ENCODE measurements around the gene MCC.
A peak's percentile ranks its signal among the peaks of the same experiment; 100 is the strongest.
"Not testable (repeated sequence)": the region's sequence is repeated elsewhere in the genome, so short reads cannot be mapped to it uniquely, and the experiment has no call there.

The MCC gene

GRCh38 chr5:113490317-113490716, 2.1 kb upstream of the MCC start:
- DNase-seq (ENCODE audit: low read depth) = no peak

- DNase-seq (ENCODE audit: low read depth) = peak; percentile 97
Observed at GRCh38 chr5:113489299-113489698, 1.0 kb upstream of the MCC start.

DNA sequence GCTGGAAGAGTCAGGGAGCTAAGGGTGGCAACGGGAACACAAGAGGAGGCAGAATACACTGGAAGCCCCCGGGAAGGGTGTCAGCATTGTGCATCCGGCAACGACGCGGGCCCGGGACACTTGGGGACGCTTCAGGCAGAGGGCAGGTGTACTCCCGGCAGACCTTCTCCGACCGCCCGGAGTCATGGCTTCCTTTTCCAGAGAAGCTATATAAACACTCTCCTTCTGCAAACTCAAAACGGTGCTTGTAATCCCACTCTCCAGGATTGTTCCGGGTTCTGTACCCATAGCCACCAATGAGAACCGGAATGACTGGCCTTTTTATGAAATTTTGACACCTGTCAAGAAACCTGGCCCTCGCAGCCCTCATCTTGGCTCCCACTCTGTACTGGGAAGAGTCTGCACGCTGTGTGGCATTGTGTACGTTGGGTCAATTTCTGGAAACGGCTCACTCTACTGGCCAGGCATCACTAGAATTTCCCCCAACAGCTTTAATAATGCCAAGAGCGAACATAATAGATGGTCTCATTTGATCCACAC, 462 bp upstream of the MCC start:
- DNase-seq (ENCODE audit: low read depth) = no peak

- DNase-seq (ENCODE audit: low read depth) = peak; percentile 15
Observed at GRCh38 chr5:113487416-113487780, 855 bp downstream of the MCC start.

DNA sequence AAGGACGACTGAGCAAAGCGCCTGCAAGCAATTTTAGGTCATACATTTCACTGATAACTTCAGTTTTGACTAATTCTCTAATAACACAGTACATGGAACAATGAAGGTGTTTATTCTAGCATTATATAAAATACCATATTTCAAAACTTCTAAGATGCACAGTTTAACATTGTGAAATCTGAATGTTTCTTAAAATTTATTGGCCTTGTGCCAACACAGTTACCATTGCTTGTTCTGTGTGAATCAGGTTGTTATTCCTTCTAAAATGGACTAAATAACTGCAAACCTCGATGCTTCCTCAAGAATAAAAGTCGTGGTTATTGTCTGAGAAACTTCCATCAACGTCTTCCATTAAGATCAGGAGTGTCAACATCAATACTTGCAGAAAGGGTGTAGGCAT, 8.0 kb downstream of the MCC start:
- DNase-seq (ENCODE audit: low read depth) = no peak

DNA sequence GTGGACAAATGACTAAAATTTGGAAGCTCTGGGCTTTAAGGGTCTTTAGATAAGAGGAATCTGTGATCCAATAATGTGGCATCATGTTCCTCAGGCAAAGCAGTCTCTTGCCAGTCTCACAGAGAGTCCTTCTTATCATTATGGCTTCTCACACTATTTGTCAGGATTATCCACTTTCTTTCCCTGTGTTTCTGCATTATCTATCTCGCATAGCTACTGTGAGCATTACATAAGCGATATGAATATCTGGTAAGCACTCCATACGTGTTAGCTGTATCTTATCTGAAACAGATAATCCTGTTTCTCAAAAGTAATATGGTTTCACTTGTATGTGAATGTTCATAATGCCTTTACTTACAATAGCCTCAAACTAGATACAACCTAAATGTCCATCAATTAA, 9.6 kb downstream of the MCC start:
- no peak for DNase-seq (ENCODE audit: low read depth)

- DNase-seq (ENCODE audit: low read depth) = no peak
Observed at GRCh38 chr5:113474100-113474728, 14.0 kb downstream of the MCC start.

DNA sequence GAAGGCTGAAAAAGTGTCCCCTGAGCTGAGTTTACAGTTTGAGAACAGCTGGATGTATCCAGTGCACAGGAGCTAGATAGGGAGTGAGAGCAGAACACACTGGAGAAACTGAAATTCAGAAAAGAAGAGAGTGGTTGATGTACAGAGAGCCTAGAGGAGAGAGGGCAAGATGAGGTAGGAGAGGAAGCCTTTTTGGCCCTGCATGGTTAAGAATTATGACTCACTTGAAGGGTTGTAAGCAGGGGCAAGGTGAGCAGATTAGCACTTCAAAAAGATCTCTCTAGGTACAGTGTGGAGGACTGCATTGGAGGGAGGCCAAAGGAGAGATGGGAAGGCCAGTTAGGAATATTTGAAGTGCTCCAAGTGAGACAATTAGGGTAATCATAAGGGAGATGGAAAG, 25.2 kb downstream of the MCC start:
- DNase-seq (ENCODE audit: low read depth) = no peak

- not testable (repeated sequence) for DNase-seq (ENCODE audit: low read depth)
Observed at GRCh38 chr5:113457106-113457505, 31.1 kb downstream of the MCC start.

DNA sequence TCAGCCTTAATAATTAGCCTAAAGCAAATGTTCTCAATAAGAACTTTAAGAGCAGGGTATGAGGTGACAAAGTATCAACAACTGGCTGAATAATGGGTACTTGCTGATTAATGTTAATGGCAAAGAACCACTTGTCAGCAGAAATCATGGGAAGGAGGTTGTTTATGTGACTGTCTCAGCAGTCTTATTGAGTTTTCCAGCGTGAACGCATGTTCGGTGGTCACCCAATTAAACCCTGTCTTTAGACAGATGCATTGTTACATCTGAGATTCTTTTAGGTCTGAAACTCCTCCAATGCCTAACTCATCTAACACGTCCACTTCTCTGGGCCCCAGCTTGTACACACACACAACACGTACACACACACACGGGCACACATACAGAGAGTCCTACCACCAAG, 35.3 kb downstream of the MCC start:
- no peak for DNase-seq (ENCODE audit: low read depth)

GRCh38 chr5:113451797-113452196, 36.5 kb downstream of the MCC start:
- DNase-seq (ENCODE audit: low read depth) = no peak

DNA sequence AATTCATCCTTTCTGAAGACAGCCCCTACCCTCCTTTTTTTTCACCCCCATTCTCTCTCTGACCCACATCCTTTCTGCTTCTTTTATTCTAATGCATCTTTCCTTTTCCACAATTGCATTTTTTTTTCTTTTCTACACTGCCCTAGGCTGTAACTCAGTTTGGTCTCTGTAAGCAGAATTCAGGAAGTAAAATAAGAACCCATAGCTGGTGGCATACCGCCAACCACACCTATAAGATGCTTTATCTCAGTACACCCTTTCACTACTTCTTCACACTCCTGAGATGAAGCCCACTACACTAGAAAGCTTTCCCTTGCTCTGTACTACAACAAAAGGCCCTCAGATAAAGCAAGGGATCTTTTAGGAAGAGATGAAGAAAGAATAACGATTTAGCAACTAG, 37.3 kb downstream of the MCC start:
- DNase-seq (ENCODE audit: low read depth) = no peak

DNA sequence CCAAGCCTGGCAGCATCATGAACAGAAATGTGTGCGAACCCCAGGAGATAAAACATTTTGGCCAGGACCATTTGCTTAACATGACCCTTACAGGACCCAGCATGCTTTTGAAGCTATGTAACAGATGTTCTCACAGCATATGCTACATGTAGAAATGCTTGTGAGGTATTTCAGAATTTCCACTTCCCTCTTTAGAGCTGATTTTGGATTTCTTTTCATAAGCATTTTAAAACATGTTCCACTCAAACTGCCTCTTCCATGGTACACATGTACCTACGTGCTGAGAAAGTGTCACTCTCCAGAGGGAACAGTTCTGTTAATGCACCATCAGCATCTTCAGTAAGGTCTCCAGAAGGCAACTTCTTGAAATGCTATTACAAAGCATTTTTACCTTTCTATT, 37.8 kb downstream of the MCC start:
- DNase-seq (ENCODE audit: low read depth) = no peak

DNA sequence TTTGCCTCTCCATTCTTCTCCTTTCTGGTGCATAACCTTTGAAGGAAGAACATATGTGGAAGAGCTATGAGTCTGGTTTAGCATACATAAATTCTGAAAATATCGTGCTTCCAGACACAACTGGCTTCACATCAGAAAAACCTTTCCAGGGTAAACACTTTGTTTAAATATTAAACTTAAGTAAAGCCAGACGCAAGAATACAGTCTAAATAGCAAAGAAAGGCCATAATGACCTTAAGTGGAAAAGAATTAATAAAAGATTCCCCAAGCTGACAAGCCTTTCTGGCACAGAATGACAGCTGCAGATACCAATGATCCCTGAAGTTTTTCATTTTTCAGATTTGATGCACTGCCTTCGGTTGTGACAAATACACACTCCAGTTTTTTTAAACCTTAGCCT, 40.0 kb downstream of the MCC start:
- no peak for DNase-seq (ENCODE audit: low read depth)

GRCh38 chr5:113447498-113448050, 40.7 kb downstream of the MCC start:
- DNase-seq (ENCODE audit: low read depth) = peak; percentile 54

GRCh38 chr5:113446358-113446927, 41.8 kb downstream of the MCC start:
- DNase-seq (ENCODE audit: low read depth) = no peak

- DNase-seq (ENCODE audit: low read depth) = no peak
Observed at GRCh38 chr5:113437111-113437510, 51.1 kb downstream of the MCC start.

- DNase-seq (ENCODE audit: low read depth) = no peak
Observed at GRCh38 chr5:113435575-113435974, 52.7 kb downstream of the MCC start.

GRCh38 chr5:113434889-113435288, 53.4 kb downstream of the MCC start, which contains the start of gene TSSK1B:
Gene TSSK1B, minus strand, starts transcription at chr5:113434989. Its CDS starts 150 bp downstream, at chr5:113434839.
- DNase-seq (ENCODE audit: low read depth) = no peak

DNA sequence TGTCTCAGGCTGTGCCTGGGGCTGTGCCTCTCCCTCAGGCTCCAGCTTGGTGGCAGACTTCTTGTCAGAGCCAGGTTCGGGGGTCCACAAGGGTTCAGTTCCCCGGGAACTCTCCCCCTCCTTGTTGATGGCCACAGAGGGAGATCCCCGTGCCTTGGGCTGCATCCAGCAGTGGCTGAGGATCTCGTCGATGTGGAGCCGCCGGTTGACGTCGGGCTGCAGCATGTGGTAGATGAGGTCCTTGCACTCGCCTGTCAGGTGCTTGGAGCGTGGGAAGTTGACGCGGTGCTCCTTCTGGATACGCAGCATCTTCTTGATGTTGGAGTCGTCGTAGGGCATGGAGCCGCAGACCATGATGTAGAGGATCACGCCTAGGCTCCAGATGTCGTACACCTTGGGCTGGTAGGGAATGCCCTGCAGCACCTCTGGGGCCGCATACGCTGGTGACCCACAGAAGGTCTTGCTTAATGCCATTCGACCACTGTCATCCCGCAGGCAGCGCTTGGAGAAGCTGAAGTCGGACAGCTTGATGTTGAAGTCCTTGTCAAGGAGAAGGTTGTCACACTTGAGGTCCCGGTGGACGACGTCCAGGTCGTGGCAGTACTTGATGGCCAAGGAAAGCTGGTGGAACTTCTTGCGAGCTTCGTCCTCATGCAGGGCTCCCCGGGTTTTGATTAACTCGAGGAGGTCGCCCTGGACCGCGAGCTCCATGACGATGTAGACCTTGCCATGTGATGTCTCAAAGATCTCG, 54.2 kb downstream of the MCC start:
- DNase-seq (ENCODE audit: low read depth) = no peak

GRCh38 chr5:113433071-113433470, 55.2 kb downstream of the MCC start:
- DNase-seq (ENCODE audit: low read depth) = no peak

GRCh38 chr5:113427871-113428574, 60.2 kb downstream of the MCC start:
- DNase-seq (ENCODE audit: low read depth) = no peak
